Measurements from ENCODE around the gene ACAP1.

ACAP1 gene, protein sequence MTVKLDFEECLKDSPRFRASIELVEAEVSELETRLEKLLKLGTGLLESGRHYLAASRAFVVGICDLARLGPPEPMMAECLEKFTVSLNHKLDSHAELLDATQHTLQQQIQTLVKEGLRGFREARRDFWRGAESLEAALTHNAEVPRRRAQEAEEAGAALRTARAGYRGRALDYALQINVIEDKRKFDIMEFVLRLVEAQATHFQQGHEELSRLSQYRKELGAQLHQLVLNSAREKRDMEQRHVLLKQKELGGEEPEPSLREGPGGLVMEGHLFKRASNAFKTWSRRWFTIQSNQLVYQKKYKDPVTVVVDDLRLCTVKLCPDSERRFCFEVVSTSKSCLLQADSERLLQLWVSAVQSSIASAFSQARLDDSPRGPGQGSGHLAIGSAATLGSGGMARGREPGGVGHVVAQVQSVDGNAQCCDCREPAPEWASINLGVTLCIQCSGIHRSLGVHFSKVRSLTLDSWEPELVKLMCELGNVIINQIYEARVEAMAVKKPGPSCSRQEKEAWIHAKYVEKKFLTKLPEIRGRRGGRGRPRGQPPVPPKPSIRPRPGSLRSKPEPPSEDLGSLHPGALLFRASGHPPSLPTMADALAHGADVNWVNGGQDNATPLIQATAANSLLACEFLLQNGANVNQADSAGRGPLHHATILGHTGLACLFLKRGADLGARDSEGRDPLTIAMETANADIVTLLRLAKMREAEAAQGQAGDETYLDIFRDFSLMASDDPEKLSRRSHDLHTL

DNA sequence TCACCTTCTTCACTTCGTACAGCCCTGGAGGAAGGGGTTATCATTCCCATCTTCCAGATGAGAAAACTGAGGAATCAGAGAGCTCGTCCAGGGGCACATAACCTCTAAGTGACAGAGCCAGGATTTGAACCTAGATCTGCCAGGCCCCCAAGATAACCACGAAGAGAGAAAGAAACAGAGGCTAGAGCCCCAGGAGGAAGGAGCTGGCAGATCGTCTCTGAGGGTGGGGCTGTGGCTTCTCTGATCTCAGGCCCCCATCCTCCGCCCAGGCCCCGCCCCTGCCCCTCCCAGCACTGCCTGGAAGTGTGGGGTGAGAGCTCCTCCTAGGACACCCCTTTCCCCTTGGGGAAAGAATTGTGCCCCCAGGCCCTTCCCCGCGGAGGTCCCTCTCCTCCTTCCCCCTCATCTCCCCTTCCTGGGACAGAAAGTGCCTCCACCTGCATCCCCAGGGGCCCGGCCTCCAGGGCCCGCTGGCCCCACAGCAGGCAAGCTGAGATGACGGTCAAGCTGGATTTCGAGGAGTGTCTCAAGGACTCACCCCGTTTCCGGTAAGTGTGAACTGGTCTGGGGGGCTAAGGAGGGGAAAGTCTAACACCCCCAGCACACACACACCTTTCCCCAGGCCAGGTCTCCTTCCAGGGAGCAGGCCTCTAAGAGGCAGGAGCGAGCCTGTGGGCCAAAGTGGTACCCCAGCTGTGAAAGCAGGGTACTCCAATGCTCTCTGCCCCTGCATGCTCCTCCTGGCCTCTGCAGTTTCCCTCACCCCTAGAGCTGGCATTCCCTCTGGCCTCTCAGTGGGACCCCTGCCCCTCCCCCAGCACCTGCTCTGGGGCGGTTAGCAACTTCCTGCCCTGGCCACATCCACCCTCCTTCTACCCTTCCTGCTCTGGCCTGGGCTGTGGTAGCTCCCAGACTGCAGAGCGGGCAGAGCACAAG is at the start of gene ACAP1:
ACAP1 (plus strand) TSS at position 290 of the 936 bp plus-strand sequence; CDS start at position 496, 206 bp downstream.
- no peak for DNase-seq

DNA sequence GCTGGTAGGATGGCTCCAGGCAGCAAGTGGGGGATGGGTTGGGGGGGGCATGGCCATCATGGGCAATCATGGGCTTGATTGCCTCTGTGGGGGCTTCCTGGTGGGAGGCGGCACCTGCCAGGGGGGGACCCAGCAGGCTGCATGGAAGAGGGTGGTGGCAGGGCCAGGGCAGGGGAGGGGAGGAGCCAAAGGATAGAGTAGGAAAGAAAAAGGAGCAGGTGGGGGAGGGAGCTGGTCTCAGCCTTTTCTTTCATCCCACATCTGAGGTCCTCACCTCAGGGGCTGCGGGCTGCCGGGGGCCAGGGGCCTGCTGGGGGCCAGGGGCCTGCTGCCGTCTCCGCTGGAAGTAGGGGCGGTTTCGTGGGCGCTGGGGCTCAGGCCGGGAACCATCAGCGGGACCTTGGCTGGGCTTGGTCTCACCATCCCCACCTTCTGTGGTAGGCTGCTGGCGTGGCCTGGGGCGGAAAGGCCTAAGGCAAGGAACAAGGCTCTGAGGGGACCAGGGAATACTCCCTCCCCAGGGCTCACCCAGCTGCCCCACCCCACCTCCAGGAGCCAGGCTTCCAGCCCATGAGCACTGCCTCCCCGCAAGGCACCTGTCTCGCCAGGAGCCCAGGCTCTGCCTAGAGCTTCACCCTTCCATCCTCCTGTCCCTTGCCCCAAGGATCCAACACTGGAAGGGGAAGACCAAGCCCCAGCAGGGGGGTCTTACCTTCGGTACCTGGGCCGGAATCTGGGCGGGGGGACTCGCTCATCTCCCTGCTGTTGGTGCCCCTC is 46.9 kb upstream of the ACAP1 start:
- no peak for DNase-seq

DNA sequence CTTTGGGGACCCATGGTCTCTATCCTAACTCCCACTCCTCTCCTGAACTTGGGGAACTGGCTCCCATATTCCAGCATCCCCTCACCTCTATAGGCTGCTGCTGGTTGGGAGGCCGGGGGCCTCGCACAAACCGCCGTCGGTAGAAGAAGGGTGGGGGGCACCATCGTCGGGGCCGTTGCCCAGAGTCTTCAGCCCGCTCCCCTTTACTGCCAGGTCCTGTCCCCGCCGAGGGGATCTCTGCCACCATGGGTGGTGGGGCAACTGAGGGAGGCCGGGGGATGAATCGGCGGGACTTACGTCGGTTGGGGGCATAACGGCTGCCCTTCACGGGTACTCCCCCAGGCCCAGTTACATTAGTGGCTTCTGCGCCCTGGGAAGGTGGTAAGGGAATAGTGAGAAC is 46.2 kb upstream of the ACAP1 start:
- no peak for DNase-seq

DNA sequence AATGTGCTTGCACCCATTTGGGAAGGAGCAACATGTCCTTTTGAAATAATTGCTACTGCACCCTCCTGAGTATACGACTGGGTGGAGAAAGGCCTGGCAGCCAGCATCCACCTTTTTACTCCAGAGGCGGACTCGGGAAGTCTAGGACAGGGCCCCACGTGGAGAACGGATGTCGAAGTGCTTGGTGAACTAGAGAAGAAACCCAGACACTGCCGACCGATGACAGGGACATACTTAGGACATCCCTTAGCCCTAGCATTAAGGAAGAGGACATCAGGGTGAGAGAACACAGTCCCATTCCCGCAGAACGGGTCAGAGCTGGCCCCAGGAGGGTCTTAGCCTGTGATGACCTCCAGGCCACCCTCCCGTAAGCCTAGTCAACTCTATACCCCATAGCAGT is 45.6 kb upstream of the ACAP1 start:
- no peak for DNase-seq

GRCh38 chr17:7292194-7292593 is 44.1 kb upstream of the ACAP1 start:
- DNase-seq = no peak

GRCh38 chr17:7292729-7293128 is 43.6 kb upstream of the ACAP1 start:
- no peak for DNase-seq

DNA sequence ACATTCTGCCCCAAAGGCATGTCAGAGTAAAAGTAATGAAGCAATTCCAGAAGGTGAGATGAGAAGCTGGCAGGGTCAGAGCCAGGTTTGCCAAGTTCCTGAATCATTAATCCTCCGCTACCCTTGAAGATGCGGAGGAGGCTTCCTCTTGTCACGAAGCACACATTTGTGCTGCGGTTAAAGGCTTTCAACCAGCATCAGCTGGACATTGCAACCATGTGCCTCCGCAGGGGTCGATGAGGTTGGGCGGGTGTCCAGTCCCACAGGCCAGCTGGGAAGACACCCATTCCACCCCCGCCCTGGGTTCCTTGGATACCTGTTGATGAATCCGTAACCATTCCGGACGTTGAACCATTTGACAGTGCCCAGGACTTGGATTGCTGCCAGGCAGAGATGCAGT is 43.2 kb upstream of the ACAP1 start:
- no peak for DNase-seq

DNA sequence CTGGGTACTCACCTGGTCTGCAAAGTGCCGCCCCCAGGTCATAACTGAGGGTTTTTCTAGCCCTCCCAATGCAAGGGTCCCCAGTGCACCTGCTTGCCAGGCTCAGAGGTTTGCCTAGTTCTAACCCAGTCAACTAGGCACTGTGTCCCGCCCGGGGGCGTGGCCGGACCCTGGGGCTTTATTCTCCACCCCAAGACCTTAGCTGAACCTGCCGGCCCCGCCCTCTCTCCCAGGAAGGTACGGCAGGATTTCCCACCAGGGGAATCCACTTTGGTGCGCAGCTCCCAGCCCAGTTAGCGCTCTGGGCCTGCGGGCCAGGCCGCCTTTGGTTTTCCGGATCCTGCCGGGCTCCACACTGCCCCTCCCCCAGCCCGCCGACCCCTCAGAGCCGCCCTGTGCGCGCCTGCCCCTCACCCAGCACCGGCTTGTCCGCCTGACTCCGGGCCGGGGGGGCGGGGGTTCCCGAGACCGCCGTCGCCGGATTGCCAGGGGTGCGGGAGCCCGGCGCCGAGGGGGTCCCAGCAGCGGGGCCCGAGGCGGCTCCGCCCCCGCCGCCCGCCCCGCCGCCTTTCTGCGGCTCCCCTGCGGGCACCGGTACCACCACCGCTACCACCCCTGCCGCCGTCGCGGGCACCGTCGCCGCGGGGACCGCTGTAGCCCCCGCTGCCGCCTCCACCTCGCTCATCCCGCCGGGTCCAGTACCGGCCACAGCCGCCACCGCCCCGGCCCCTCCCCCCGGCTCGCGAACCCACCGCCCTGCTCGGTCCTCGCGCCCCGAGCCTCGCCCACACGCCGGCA is 42.3 kb upstream of the ACAP1 start:
- DNase-seq = no peak

DNA sequence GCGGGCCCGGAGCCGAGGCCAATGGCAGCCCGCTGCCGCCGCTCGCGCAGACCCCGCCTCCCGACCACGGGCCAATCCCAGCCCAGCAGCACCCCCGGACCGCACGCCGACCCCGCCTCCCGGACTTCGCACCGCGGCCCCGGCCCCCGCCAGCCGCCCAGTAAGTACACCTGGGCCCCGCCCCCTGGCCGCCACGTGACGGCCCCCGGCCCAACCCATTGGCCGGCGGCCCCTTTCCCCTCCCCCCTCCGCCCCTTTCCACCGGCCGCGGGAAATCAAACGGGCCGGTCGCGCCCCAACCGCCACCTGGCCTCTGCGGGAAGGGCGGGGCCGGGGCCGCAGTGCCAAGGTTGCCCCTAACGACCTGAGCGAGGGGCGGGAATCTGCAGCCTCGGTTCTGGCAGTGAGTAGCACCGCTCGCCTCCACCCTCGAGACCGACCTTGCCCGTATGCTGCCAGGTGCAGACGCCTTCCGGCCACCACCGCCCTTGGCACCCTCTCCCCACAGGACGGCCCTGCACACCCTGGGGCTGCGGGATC is 41.6 kb upstream of the ACAP1 start, which contains the start of gene YBX2:
YBX2 (minus strand) TSS at position 26 of the 540 bp plus-strand sequence. CDS start 139 bp downstream, outside the sequence.
- DNase-seq = peak; percentile 56

DNA sequence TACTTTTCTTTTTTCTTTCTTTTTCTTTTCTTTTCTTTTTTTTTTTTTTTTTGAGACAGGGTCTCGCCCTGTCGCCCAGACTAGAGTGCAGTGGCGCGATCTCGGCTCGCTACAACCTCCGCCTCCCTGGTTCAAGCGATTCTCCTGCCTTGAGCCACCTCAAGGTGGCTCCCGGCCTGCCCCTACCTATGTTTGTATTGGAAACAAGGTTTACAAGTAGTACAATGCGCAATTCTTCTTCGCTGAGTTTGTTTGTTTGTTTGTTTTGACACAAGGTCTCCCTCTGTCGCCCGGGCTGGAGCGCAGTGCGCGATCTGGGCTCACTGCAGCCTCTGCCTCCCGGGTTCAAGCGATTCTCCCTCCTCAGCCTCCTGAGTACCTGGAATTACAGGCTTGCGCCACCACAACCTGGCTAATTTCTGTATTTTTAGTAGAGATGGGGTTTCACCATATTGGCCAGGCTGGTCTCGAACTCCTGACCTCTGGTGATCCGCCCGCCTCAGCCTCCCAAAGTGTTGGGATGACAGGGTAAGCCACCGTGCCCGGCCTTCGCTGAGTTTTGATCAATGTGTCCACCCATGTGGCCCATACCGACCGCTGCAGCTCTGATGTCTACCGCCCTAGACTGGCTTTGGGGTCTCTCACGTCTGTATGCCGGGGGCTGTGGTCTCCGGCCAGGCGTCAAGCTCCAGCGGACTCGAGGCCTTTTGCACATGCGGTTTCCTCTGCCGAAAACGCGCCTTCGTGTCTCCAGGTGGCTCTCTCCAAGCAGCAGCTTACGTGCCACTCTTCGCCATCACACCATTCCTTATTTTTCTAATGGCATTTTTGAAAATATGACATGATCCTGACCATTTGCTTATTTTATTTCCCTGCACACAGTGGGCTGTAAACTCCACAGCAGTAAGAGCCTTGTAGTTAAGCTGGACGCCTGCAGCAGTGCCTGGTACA is 40.8 kb upstream of the ACAP1 start:
- DNase-seq = no peak

GRCh38 chr17:7296189-7296861 is 40.0 kb upstream of the ACAP1 start:
- DNase-seq = peak; percentile 38

- no peak for DNase-seq
Measured at GRCh38 chr17:7304179-7304578, 32.1 kb upstream of the ACAP1 start.

DNA sequence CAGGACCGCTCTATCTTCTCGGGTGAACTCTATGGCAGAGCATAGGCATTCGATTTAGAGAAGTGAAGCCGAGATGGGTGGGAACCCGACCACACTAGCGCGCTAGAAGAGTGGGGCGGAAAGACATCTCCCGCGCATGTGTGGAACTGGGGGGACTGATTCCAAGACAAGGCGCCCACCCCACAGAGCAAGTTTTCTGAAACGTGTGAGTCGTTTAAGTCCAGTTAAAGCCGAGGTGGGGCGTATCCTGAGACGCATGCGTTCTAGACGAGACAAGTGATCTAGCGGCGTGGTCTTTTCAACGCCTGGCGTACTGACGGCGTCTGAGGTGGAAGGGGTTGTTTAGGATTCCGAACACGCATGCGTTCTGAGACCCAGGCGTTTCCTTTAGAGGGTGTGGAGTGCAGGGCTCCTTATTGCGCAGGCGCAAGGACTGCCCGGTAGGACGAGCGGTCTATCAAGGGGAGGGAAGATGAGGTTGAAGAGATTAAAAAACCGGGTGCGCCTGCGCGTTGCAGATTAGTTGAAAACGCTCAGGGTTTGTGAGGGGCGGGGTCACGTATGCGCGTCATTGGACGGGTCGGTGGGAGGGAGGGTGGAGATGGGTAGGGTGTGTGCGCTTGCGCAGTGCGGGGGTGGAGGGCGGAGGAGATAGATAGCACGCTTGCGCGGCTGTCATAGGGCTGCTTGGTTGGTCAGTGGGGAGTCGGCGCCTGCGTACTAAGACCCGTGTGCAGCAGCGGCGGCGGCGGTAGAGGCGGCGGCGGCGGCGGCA is 29.2 kb upstream of the ACAP1 start, which contains the start of gene EIF5A:
EIF5A (plus strand) TSS at position 718 of the 775 bp plus-strand sequence. CDS start 2,008 bp downstream, outside the sequence.
- DNase-seq = peak; percentile 98

GRCh38 chr17:7307686-7308624 is 28.4 kb upstream of the ACAP1 start:
- no peak for DNase-seq

DNA sequence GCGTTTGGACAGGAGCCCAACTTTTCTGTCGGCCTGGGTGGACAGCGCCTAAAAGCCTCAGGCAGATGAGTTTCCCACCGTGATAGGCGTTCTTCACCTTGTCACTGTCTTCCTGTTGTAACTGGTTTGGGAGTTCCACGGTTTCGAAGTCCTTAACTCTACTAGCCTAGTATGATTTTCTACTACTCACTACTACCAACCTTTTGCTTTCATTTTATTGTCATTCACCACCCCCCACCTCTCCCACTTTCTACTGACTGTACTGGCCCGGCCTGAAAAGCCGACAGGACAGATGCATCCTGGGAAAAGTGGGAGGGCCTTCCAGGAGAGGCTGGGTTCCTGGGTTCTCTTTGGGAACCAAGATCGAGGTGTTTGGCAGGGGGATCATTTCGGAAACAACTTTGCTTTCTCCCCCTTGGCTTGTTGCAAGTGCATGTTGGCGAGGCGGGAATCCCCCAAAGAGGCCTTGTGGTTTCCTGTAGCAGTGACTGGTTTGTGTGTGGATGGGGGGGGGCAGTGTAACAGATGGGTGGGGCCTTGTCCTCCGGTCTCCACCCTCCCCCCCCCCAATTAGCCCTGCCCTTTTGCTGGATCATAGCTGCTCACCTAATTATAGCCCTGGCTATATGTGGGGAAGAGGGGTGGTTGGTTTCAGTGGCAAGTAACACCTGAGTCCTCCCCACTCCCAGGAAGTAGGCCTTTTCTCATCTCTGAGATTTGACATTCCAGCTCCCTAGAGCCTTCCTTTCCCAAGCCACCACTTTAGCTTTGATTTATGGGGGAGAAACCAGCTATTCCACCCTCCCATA is 27.5 kb upstream of the ACAP1 start:
- DNase-seq = no peak

DNA sequence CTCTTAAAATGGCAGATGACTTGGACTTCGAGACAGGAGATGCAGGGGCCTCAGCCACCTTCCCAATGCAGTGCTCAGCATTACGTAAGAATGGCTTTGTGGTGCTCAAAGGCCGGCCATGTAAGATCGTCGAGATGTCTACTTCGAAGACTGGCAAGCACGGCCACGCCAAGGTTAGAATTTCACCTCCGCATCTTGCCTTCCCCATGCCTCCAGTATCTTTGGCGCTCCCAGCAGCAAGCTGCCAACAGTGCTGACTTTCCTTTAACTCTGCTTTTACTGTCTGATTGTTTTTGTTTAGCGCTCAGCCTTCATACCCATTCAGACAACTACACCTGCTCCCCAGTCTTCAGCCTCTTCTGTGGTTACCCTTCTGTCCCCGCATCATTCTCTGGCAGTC is 26.7 kb upstream of the ACAP1 start:
- DNase-seq = no peak
